ENCODE results near the gene BBS5. TPM values are rescaled to one million over a fixed set of nuclear protein-coding genes. Genes with fewer than 3 reads are reported as not detected.
A peak's percentile ranks its signal among the peaks of the same experiment; 100 is the strongest.

The BBS5 gene
- total RNA-seq, 2 donors from 2014 or later: 3.7 to 5.7 TPM

- ATAC-seq (no peak), DNase-seq (ENCODE audit: low spot score) (no peak)
- Mint-ChIP-seq H3K27ac (no peak overlapping the region), H3K27me3 (no peaks in the 10 kb centered on the region), H3K36me3 (no peaks in the 10 kb centered on the region), H3K4me1 (ENCODE audit: low read depth in 2 of 2) (no peaks in the 10 kb centered on the region), H3K9me3 (no peaks in the 10 kb centered on the region), H3K4me3 (no peak overlapping the region)
Observed at GRCh38 chr2:169468841-169469240, 10.5 kb upstream of the BBS5 start.

DNA sequence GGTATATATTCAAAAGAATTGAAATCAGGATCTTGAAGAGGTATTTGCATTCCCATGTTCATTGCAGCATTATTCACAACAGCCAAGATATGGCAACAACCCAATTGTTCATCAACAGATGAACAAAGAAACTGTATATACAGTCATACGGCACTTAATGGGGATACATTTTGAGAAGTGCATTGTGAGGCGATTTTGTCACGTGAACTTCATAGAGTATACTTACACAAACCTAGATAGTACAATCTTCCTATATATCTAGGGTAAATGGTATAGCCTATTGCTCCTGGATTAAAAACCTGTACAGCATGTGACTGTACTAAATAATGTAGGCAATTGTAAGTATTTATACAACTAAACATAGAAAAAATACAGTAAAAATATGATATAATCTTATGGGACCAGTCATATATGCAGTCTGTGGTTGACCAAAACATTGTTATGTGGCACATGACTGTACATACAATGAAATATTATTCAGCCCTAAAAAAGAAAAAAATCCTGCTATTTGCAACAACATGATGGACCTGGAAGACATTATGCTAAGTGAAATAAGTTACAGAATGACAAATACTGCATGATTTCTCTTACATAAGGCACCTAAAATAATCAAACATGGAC, 9.2 kb upstream of the BBS5 start:
- no peaks in the 10 kb centered on the region for H3K4me1 Mint-ChIP-seq (ENCODE audit: low read depth in 2 of 2)
- H3K27me3 Mint-ChIP-seq: no peaks in the 10 kb centered on the region
- H3K9me3 Mint-ChIP-seq: no peaks in the 10 kb centered on the region
- DNase-seq (ENCODE audit: low spot score): no peak
- no peaks in the 10 kb centered on the region for H3K36me3 Mint-ChIP-seq
- no peak overlapping the region for H3K27ac Mint-ChIP-seq
- peak; percentile 46 to 66 for ATAC-seq
- no peak overlapping the region for H3K4me3 Mint-ChIP-seq

DNA sequence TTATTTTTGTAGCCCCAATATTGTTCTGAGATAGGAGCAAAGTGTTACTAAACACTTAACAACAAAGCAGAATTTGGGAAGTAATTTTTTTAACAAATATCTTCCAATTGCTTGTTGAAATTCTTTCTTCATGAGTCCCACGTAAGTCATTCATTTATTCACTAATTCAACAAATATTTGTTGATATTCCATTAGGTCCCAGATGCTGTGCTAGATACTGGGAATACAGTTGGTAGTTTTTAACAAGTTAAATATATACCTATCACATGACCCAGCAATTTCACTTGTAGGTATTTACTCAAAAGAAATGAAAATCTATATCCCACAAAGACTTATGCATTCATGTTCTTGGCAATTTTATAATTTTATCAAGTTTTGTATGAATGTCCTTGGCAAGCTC, 7.0 kb upstream of the BBS5 start:
- H3K27ac Mint-ChIP-seq: no peak overlapping the region
- DNase-seq (ENCODE audit: low spot score) (no peak), ATAC-seq (no peak)
- H3K36me3 Mint-ChIP-seq: no peaks in the 10 kb centered on the region
- H3K27me3 Mint-ChIP-seq: no peaks in the 10 kb centered on the region
- no peaks in the 10 kb centered on the region for H3K4me1 Mint-ChIP-seq (ENCODE audit: low read depth in 2 of 2)
- no peaks in the 10 kb centered on the region for H3K9me3 Mint-ChIP-seq
- no peak overlapping the region for H3K4me3 Mint-ChIP-seq

DNA sequence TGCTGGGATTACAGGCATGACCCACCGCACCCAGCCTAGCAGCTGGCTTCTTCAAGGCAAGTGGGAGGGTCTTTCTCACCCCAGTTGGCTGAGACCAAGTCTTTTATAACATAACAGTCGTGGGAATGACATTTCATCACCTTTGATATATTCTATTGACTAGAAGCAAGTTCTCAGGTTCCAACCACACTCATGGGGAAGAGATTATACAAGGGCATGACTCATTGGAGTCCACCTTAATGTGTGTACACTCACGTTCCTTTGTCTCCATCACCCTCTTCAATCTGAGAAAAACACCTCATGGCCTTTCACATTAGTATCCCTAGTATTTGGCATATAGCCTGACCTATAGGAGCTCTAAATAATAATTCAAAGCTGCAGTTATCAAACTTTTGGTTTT, 2.8 kb upstream of the BBS5 start:
- Mint-ChIP-seq H3K9me3 (no peaks in the 10 kb centered on the region), H3K36me3 (no peaks in the 10 kb centered on the region), H3K4me3 (no peak overlapping the region), H3K4me1 (ENCODE audit: low read depth in 2 of 2) (peaks cover 14 to 18% of the 10 kb centered on the region in 2 donors), H3K27ac (no peak overlapping the region), H3K27me3 (no peaks in the 10 kb centered on the region)
- DNase-seq (ENCODE audit: low spot score) (no peak), ATAC-seq (no peak)

- DNase-seq (ENCODE audit: low spot score) (no peak), ATAC-seq (no peak)
- H3K27ac Mint-ChIP-seq: no peak overlapping the region
- H3K27me3 Mint-ChIP-seq: no peaks in the 10 kb centered on the region
- peaks cover 14 to 18% of the 10 kb centered on the region in 2 donors for H3K4me1 Mint-ChIP-seq (ENCODE audit: low read depth in 2 of 2)
- no peaks in the 10 kb centered on the region for H3K9me3 Mint-ChIP-seq
- peak overlapping the region; percentile 90 for H3K4me3 Mint-ChIP-seq
- H3K36me3 Mint-ChIP-seq: no peaks in the 10 kb centered on the region
Observed at GRCh38 chr2:169478339-169478738, 955 bp upstream of the BBS5 start.

DNA sequence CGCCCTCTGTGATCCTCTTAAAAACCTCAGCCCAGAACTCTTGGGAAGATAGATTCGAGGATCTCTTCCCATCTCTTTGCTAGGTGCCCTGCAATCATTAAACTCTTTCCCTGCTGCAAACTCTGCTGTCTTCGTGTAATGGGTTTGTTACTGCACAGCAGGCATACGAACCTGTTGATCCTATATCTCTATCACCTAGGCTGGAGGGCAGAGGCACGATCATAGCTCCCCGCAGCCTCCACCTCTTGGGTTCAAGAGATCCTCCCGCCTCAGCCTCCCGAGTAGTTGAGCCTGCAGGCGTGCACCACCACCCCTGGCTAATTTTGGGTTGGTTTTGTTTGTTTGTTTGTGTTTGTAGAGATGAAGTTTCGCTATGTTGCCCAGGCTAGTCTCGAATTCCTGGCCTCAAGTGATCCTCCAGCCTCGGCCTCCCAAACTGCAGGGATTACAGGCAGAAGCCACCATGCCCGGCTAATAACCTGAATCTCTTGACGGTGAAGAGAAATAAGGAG, 493 bp upstream of the BBS5 start:
- Mint-ChIP-seq H3K9me3 (no peaks in the 10 kb centered on the region), H3K4me3 (peak overlapping the region; percentile 90), H3K27ac (peak overlapping the region in 1 of 2 donors; percentile 40), H3K27me3 (no peaks in the 10 kb centered on the region), H3K4me1 (ENCODE audit: low read depth in 2 of 2) (peaks cover 14 to 18% of the 10 kb centered on the region in 2 donors), H3K36me3 (no peaks in the 10 kb centered on the region)
- ATAC-seq (no peak), DNase-seq (ENCODE audit: low spot score) (no peak)

GRCh38 chr2:169480079-169480465, 778 bp downstream of the BBS5 start:
- Mint-ChIP-seq H3K27me3 (no peaks in the 10 kb centered on the region), H3K4me1 (ENCODE audit: low read depth in 2 of 2) (peaks cover 14 to 18% of the 10 kb centered on the region in 2 donors), H3K4me3 (peak overlapping the region; percentile 90), H3K36me3 (no peaks in the 10 kb centered on the region), H3K9me3 (no peaks in the 10 kb centered on the region), H3K27ac (peak overlapping the region in 1 of 2 donors; percentile 40)
- DNase-seq (ENCODE audit: low spot score) (no peak), ATAC-seq (no peak)

DNA sequence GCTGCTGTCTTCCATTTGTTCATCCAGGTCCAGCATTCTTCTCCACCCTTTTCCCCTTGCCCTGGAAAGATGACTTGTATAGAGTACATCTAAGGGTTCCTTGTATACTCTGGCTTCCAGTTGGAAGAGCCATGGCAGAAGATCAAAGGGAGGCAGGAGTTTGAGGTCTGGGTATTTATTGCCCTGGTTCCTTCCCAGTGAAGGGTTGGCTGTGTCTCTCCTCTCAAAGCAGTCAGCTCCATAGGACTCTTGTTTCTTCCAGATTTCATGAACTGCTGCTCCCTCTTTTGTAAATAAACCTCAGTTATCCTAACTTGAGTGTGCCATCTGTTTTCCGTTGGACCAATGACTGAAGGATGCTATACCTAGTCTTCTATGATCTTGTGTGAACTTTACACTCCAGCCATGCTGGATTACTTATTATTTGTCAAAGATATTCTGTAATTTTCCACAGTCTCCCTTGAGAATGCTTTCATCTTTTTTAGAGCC, 6.4 kb downstream of the BBS5 start:
- Mint-ChIP-seq H3K36me3 (no peaks in the 10 kb centered on the region), H3K4me3 (no peak overlapping the region), H3K9me3 (no peaks in the 10 kb centered on the region), H3K4me1 (ENCODE audit: low read depth in 2 of 2) (no peaks in the 10 kb centered on the region), H3K27ac (no peak overlapping the region), H3K27me3 (no peaks in the 10 kb centered on the region)
- no peak for ATAC-seq
- no peak for DNase-seq (ENCODE audit: low spot score)

DNA sequence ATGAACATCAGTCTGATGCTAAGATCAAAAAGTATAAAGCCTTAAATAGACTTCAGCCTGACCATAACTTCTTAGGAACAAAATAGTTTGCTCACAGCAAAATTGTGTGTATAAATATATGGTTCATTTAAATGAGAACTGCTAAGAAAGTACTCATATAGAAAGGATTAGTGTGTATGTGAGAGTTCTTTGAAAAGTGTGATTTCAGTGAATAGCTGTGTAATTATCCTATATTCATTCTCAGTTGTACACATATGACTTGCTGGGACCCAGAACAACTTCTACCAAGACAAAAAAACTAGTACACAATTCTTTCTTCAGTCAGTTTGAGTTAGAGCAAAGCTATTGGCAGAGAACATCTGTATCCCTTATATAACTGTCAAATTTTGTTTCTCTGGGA, 7.2 kb downstream of the BBS5 start:
- Mint-ChIP-seq H3K4me3 (no peak overlapping the region), H3K27ac (no peak overlapping the region), H3K4me1 (ENCODE audit: low read depth in 2 of 2) (no peaks in the 10 kb centered on the region), H3K9me3 (no peaks in the 10 kb centered on the region), H3K36me3 (no peaks in the 10 kb centered on the region), H3K27me3 (no peaks in the 10 kb centered on the region)
- ATAC-seq (peak in 1 of 2 donors; percentile 57), DNase-seq (ENCODE audit: low spot score) (no peak)

GRCh38 chr2:169490834-169491233, 11.5 kb downstream of the BBS5 start:
- Mint-ChIP-seq H3K36me3 (no peaks in the 10 kb centered on the region), H3K4me1 (ENCODE audit: low read depth in 2 of 2) (no peaks in the 10 kb centered on the region), H3K4me3 (no peak overlapping the region), H3K27me3 (no peaks in the 10 kb centered on the region), H3K27ac (no peak overlapping the region), H3K9me3 (no peaks in the 10 kb centered on the region)
- DNase-seq (ENCODE audit: low spot score) (no peak), ATAC-seq (no peak)

GRCh38 chr2:169491378-169491777, 12.1 kb downstream of the BBS5 start:
- Mint-ChIP-seq H3K27ac (no peak overlapping the region), H3K27me3 (no peaks in the 10 kb centered on the region), H3K4me3 (no peak overlapping the region), H3K9me3 (no peaks in the 10 kb centered on the region), H3K4me1 (ENCODE audit: low read depth in 2 of 2) (no peaks in the 10 kb centered on the region), H3K36me3 (no peaks in the 10 kb centered on the region)
- ATAC-seq: no peak
- DNase-seq (ENCODE audit: low spot score): no peak

DNA sequence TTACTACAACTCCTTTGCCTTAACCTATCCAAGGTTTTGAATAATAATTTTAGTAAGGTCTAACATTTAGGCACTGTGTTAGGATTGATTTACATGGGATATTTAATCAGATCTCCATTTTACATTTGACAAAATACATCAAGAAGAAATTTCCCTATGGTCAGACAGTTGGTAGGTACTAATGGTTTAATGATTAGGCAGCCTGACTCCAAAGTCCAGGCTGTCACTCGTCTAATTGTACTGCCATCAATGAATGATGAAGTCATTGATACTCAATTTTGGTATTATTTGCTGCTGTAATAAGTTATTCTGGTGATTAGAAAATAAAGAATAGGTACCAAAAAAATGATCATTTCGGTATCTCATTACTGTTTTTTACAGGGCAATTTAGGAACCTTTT, 14.1 kb downstream of the BBS5 start:
- H3K4me3 Mint-ChIP-seq: no peak overlapping the region
- no peak for ATAC-seq
- no peaks in the 10 kb centered on the region for H3K9me3 Mint-ChIP-seq
- no peak for DNase-seq (ENCODE audit: low spot score)
- no peaks in the 10 kb centered on the region for H3K4me1 Mint-ChIP-seq (ENCODE audit: low read depth in 2 of 2)
- H3K27ac Mint-ChIP-seq: no peak overlapping the region
- H3K36me3 Mint-ChIP-seq: no peaks in the 10 kb centered on the region
- no peaks in the 10 kb centered on the region for H3K27me3 Mint-ChIP-seq

GRCh38 chr2:169495310-169495928, 16.1 kb downstream of the BBS5 start:
- no peaks in the 10 kb centered on the region for H3K9me3 Mint-ChIP-seq
- ATAC-seq: no peak
- no peak for DNase-seq (ENCODE audit: low spot score)
- no peak overlapping the region for H3K4me3 Mint-ChIP-seq
- no peaks in the 10 kb centered on the region for H3K4me1 Mint-ChIP-seq (ENCODE audit: low read depth in 2 of 2)
- H3K27me3 Mint-ChIP-seq: no peaks in the 10 kb centered on the region
- no peak overlapping the region for H3K27ac Mint-ChIP-seq
- H3K36me3 Mint-ChIP-seq: no peaks in the 10 kb centered on the region

DNA sequence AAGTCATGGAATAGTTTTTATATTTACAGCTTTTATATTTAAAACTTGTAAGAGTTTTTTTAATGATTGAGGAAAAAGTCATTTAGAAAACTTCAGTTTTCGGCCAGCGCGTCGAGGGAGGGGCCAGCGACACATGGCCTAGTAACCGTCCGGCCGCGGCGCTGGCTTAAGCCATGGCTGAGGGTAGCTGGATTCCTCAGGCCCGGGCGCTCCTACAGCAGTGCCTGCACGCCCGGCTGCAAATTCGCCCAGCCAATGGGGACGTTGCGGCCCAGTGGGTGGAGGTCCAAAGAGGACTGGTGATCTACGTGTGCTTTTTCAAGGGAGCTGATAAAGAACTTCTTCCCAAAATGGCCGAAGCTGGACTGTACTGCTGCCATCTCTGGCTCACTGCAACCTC, 25.4 kb downstream of the BBS5 start:
- DNase-seq (ENCODE audit: low spot score) (no peak), ATAC-seq (no peak)
- Mint-ChIP-seq H3K27ac (no peak overlapping the region), H3K4me1 (ENCODE audit: low read depth in 2 of 2) (no peaks in the 10 kb centered on the region), H3K27me3 (no peaks in the 10 kb centered on the region), H3K9me3 (no peaks in the 10 kb centered on the region), H3K4me3 (no peak overlapping the region), H3K36me3 (no peaks in the 10 kb centered on the region)

All from natural killer cell treated with Interleukin-12 subunit alpha and Interleukin-12 subunit beta and Interleukin-15 and Interleukin-18, amount 100 ng/mL, for 72 hours (primary cell).